Effector memory CD8-positive, alpha-beta T cell (primary cell): Measurements from ENCODE around the gene LIPN.

Experiments
- ATAC-seq: fragments of 150-1000 bp; cut with Tn5 transposase; replicated peaks from 2 replicates; pipeline ENCODE4 v1.10.0; 2021; ENCODE audit warnings: mild to moderate bottlenecking, moderate library complexity
- DNase-seq, 3 experiments: peaks; one replicate each; pipeline ENCODE4 v3.0.0; 2021
- H3K27ac Mint-ChIP-seq, 2 donors: one replicate each; pipeline ENCODE4 v1.8.0; 2022; ENCODE audit warnings: mild to moderate bottlenecking in 2 of 2, mixed read lengths in 2 of 2, moderate library complexity in 2 of 2
- H3K27me3 Mint-ChIP-seq, 2 donors: one replicate each; pipeline ENCODE4 v1.8.0; 2022; ENCODE audit warnings: mixed read lengths in 2 of 2
- H3K36me3 Mint-ChIP-seq: one replicate; pipeline ENCODE4 v1.8.0; 2022; ENCODE audit warnings: mild to moderate bottlenecking, moderate library complexity, mixed read lengths; ENCODE audit not compliant: insufficient read depth
- H3K4me1 Mint-ChIP-seq, 2 donors: one replicate each; pipeline ENCODE4 v1.8.0; 2022; ENCODE audit warnings: low read depth in 2 of 2, mixed read lengths in 2 of 2
- H3K4me3 Mint-ChIP-seq, 2 donors: one replicate each; pipeline ENCODE4 v1.8.0; 2022; ENCODE audit warnings: mild to moderate bottlenecking in 2 of 2, mixed read lengths in 2 of 2, moderate library complexity in 2 of 2
- H3K9me3 Mint-ChIP-seq, 2 donors: one replicate each; pipeline ENCODE4 v1.8.0; 2022; ENCODE audit warnings: mixed read lengths in 2 of 2

The LIPN gene

GRCh38 chr10:88819290-88819689, 59.5 kb downstream of the LIPN start:
- H3K4me1 Mint-ChIP-seq: peaks cover 16 to 22% of the 10 kb centered on the region in 2 donors
- DNase-seq (no peak), ATAC-seq (no peak)
- H3K9me3 Mint-ChIP-seq: no peaks in the 10 kb centered on the region
- H3K4me3 Mint-ChIP-seq: no peak overlapping the region
- no peaks in the 10 kb centered on the region for H3K36me3 Mint-ChIP-seq
- H3K27me3 Mint-ChIP-seq: no peaks in the 10 kb centered on the region
- H3K27ac Mint-ChIP-seq: no peak overlapping the region

- Mint-ChIP-seq H3K4me1 (peaks cover 25 to 36% of the 10 kb centered on the region in 2 donors), H3K4me3 (no peak overlapping the region), H3K9me3 (no peaks in the 10 kb centered on the region), H3K27ac (peak overlapping the region in 1 of 2 donors; percentile 14), H3K36me3 (no peaks in the 10 kb centered on the region), H3K27me3 (no peaks in the 10 kb centered on the region)
- ATAC-seq: no peak
- no peak for DNase-seq
These were observed 61.1 kb downstream of the LIPN start for GRCh38 chr10:88820748-88821401.

- Mint-ChIP-seq H3K27me3 (no peaks in the 10 kb centered on the region), H3K4me3 (peak overlapping the region; percentile 49 to 65), H3K36me3 (no peaks in the 10 kb centered on the region), H3K9me3 (no peaks in the 10 kb centered on the region), H3K4me1 (peaks cover 34 to 55% of the 10 kb centered on the region in 2 donors), H3K27ac (peak overlapping the region; percentile 63 to 89)
- no peak for ATAC-seq
- no peak for DNase-seq
These were observed 66.6 kb downstream of the LIPN start for GRCh38 chr10:88826388-88826787.

GRCh38 chr10:88827671-88828070, 67.9 kb downstream of the LIPN start:
- Mint-ChIP-seq H3K36me3 (no peaks in the 10 kb centered on the region), H3K4me3 (no peak overlapping the region), H3K4me1 (peaks cover 37 to 63% of the 10 kb centered on the region in 2 donors), H3K27me3 (no peaks in the 10 kb centered on the region), H3K27ac (peak overlapping the region in 1 of 2 donors; percentile 89), H3K9me3 (no peaks in the 10 kb centered on the region)
- no peak for DNase-seq
- ATAC-seq: no peak

DNA sequence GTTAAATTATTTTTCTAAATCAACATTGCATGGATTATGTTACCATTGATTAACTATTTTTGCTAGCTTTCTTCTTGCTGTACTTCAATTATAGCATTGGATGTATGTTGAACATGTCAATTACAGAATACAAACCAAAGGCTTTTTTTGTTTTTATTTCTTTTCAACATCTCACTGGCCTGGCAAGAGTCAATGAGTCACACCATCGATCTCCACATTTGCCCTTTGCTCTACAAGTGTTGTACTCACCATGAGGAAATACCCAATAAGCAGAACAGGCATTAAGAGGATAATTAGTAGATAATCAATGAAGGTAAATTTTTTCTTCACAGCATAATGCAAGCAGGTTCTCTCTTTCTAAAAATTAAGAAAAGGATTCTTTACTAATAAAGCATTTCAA, 68.5 kb downstream of the LIPN start:
- H3K36me3 Mint-ChIP-seq: no peaks in the 10 kb centered on the region
- peak overlapping the region in 1 of 2 donors; percentile 89 for H3K27ac Mint-ChIP-seq
- DNase-seq: no peak
- no peaks in the 10 kb centered on the region for H3K27me3 Mint-ChIP-seq
- H3K9me3 Mint-ChIP-seq: no peaks in the 10 kb centered on the region
- no peak overlapping the region for H3K4me3 Mint-ChIP-seq
- H3K4me1 Mint-ChIP-seq: peaks cover 43 to 64% of the 10 kb centered on the region in 2 donors
- no peak for ATAC-seq
